ENCODE data around the gene GHRH.

Gene GHRH

DNA sequence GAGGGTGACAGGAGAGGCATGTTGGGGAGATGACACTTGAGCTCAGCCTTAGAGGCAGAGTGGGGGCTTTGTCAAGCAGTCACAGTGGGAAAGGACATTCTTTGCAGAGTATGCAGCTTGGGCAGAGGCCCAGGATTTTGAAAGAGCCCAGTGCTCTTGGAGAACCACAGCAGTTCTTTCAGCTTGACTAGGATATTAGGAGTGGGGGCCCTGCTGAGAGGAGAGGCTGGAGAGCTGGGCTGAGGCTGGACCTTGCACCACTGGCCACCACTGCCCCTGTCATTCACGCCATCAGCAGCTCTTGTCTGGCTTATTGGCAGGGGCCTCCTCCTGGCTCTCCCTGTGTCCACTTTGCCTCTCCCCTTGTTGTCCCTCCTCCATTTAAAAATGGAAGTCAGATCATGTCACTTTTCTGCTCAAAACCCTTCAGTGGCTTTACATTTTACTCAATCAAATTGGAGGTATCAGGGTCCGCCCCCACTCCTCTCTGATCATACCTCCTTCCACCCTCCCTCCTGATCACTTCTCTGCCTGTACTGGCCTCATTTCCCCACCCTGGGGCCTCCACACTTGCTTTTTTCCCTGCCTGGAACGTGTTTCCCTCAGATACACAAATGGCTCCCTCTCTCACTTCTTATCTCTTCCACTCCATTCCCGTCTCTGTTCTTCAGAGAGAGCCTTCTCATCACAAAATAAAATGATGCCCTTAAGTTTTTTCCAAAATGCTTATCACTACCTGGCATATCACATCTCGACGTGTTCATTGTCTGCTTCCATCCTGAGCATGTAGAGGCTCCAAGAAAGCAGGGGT lies 38.3 kb upstream of the GHRH start:
- Histone ChIP-seq H3K9ac (ENCODE audit: low read length) (no peak overlapping the region), H3K9me3 (ENCODE audit: control insufficient read depth, insufficient read depth, low read depth, low read length) (no peaks in the 10 kb centered on the region), H3K27me3 (ENCODE audit: control insufficient read depth, insufficient read depth, low read length) (no peaks in the 10 kb centered on the region), H3K4me1 (ENCODE audit: control insufficient read depth, insufficient read depth, low read length) (peaks cover 18% of the 10 kb centered on the region), H3K36me3 (ENCODE audit: control insufficient read depth, insufficient read depth, low read length) (peaks cover 51% of the 10 kb centered on the region), H3K27ac (ENCODE audit: low read depth, low read length) (no peak overlapping the region), H3K4me3 (ENCODE audit: low read depth, low read length) (no peak overlapping the region)

DNA sequence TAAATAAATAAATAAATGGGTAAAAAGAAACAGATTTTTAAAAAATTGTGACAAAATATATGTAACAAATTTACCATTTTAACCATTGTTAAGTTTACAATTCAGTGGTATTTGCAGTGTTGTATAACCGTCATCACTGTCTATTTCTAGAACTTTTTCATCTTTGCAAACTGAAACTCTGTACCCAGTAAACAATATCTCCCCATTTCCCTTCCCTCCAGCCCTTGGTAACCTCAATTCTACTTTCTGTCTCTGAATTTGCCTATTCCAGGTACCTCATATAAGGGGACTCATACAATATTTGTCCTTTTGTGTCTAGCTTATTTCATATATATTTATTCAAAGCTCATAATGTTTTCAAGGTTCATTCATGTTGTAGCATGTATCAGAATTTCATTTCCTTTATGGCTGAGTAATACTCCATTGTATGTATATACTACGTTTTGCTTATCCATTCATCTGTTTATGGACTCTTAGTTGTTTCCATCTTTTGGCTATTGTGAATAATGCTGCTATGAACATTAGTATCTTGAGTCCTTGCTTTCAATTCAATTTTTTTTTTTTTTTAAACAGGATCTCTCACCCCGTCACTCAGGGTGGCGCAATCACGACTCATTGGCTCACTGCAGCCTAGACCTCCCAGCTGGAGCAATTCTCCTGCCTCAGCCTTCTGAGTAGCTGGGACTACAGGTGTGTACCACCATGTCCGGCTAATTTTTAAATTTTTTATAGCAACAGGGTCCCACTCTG lies 36.8 kb upstream of the GHRH start:
- Histone ChIP-seq H3K4me1 (ENCODE audit: control insufficient read depth, insufficient read depth, low read length) (peaks cover 22% of the 10 kb centered on the region), H3K9ac (ENCODE audit: low read length) (no peak overlapping the region), H3K4me3 (ENCODE audit: low read depth, low read length) (no peak overlapping the region), H3K27ac (ENCODE audit: low read depth, low read length) (no peak overlapping the region), H3K36me3 (ENCODE audit: control insufficient read depth, insufficient read depth, low read length) (peaks cover 40% of the 10 kb centered on the region), H3K27me3 (ENCODE audit: control insufficient read depth, insufficient read depth, low read length) (no peaks in the 10 kb centered on the region), H3K9me3 (ENCODE audit: control insufficient read depth, insufficient read depth, low read depth, low read length) (peaks cover 5% of the 10 kb centered on the region)

DNA sequence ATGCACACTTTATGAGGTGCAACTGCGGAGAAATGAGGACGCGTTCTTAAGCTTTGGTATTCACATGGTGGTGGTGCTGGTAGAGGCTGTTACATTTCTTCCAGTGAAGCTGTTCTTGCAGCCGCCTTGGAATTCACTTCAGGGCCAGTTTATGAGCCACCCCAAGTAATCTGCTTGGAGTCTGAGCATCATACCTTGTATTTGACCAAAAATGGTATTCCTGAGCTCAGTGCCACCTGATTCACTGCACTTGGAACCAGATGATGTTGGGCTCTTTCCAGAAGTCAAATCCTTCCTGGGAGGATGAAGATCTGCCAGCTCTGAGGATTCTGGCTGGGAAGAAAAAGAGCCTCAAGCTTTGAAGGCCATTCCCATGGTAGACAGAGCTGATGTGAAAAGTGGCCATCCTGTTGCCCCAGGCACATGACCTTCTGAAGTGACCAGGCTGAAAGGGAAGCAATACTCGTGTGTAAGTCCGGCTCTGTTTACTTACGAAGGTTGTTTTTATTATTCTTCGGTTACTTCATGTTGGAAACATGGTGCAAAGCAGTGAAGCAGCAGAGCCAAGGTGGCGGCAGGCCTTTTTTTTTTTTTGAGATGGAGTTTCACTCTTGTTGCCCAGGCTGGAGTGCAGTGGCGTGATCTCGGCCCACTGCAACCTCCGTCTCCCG lies 35.6 kb upstream of the GHRH start:
- H3K27ac ChIP-seq (ENCODE audit: low read depth, low read length): no peak overlapping the region
- peaks cover 13% of the 10 kb centered on the region for H3K9me3 ChIP-seq (ENCODE audit: control insufficient read depth, insufficient read depth, low read depth, low read length)
- H3K36me3 ChIP-seq (ENCODE audit: control insufficient read depth, insufficient read depth, low read length): peaks cover 41% of the 10 kb centered on the region
- no peak overlapping the region for H3K9ac ChIP-seq (ENCODE audit: low read length)
- peaks cover 22% of the 10 kb centered on the region for H3K4me1 ChIP-seq (ENCODE audit: control insufficient read depth, insufficient read depth, low read length)
- H3K27me3 ChIP-seq (ENCODE audit: control insufficient read depth, insufficient read depth, low read length): no peaks in the 10 kb centered on the region
- no peak overlapping the region for H3K4me3 ChIP-seq (ENCODE audit: low read depth, low read length)

DNA sequence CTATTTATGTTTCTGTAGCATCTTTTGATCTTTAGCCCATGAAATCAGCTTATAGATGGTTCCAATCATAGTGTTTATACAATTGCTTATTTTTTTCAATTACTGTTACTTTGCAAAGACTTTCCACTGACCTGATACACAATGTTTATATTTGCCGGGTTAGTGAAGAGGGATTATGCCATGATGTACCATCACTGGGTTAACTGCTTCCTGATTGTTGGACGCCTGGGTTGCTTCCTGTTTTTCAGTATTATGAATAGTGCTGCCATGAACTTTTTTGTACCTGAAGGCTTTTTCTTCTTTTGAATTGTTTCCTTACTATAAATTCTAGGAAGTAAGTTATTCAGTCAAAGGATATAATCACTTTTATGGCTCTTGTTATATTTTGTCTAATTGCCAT lies 34.8 kb upstream of the GHRH start:
- Histone ChIP-seq H3K27ac (ENCODE audit: low read depth, low read length) (no peak overlapping the region), H3K4me1 (ENCODE audit: control insufficient read depth, insufficient read depth, low read length) (peaks cover 22% of the 10 kb centered on the region), H3K9ac (ENCODE audit: low read length) (no peak overlapping the region), H3K27me3 (ENCODE audit: control insufficient read depth, insufficient read depth, low read length) (no peaks in the 10 kb centered on the region), H3K9me3 (ENCODE audit: control insufficient read depth, insufficient read depth, low read depth, low read length) (peaks cover 16% of the 10 kb centered on the region), H3K4me3 (ENCODE audit: low read depth, low read length) (no peak overlapping the region), H3K36me3 (ENCODE audit: control insufficient read depth, insufficient read depth, low read length) (peaks cover 39% of the 10 kb centered on the region)

DNA sequence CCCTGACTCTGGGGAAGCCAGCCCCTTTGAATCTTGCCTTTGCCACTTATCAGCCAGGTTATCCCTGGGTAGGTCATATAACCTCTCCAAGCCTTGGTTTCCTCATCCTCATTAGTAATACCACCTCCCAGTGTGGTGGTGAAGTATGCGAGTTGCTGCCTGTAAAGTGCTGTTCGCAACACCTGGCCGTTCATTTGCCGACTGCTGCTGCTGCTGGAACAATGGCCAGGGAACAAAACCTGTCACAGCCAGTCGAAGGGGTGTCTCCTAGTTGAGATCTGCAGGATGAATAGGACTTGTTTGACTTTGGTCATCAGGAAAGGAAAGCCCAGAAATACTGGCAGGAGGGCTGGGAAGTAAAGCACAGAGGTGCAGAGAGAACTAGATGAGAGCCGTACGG lies 34.0 kb upstream of the GHRH start:
- Histone ChIP-seq H3K4me3 (ENCODE audit: low read depth, low read length) (no peak overlapping the region), H3K9me3 (ENCODE audit: control insufficient read depth, insufficient read depth, low read depth, low read length) (peaks cover 16% of the 10 kb centered on the region), H3K9ac (ENCODE audit: low read length) (no peak overlapping the region), H3K36me3 (ENCODE audit: control insufficient read depth, insufficient read depth, low read length) (peaks cover 34% of the 10 kb centered on the region), H3K4me1 (ENCODE audit: control insufficient read depth, insufficient read depth, low read length) (peaks cover 22% of the 10 kb centered on the region), H3K27ac (ENCODE audit: low read depth, low read length) (no peak overlapping the region), H3K27me3 (ENCODE audit: control insufficient read depth, insufficient read depth, low read length) (no peaks in the 10 kb centered on the region)

DNA sequence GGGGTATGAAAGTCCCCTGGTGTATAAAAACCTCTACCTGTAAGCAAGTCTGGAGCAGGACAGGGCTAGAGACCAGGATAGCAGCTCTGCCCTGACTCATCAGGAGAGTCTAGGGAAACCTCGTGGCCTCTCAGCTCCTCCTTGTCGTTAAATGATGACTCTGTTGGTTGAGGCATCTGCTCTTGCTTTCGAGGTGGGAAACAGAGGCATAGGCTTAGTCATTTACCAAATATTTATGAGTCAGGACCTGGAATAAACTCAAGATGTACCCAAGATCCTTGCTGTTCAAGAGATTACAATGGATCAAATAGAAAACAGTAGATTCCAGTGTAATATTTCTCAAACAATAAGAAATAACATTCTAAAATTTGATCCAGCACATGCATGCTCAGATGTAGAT lies 33.4 kb upstream of the GHRH start:
- Histone ChIP-seq H3K4me1 (ENCODE audit: control insufficient read depth, insufficient read depth, low read length) (peaks cover 26% of the 10 kb centered on the region), H3K4me3 (ENCODE audit: low read depth, low read length) (no peak overlapping the region), H3K9ac (ENCODE audit: low read length) (no peak overlapping the region), H3K27ac (ENCODE audit: low read depth, low read length) (no peak overlapping the region), H3K27me3 (ENCODE audit: control insufficient read depth, insufficient read depth, low read length) (no peaks in the 10 kb centered on the region), H3K9me3 (ENCODE audit: control insufficient read depth, insufficient read depth, low read depth, low read length) (peaks cover 16% of the 10 kb centered on the region), H3K36me3 (ENCODE audit: control insufficient read depth, insufficient read depth, low read length) (peaks cover 28% of the 10 kb centered on the region)

DNA sequence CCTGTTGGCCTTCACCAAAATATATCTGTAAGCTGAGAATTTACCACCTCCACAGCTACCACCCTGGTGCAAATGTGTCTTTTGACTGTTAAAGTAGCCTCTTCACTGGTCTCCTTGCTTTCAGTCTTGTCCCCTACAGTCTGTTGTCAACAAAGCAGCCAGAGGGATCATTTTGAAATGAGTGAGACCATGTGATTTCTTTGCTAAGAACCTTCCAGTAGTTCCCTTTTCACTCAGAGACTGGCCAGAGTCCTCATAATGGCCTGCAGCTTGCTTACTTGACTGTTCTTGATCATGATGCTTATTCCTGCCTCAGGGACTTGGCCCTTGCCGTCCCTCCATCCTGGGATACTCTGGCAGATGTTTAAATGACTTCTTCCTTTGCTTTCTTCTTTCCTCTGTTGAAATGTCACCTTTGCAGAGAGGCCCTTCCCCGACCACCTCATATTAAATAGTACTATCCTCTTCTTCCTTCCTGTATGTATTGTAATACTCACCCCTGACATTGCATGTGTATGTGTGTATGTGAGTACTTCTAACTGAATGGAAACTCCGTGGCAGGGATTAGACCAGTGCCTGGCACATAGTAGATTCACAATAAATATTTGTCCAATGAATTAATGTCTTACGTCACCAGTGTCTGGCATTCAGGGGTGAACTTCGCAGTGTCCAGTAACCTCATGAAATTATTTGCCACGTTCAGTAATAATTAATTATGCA lies 32.8 kb upstream of the GHRH start:
- Histone ChIP-seq H3K27ac (ENCODE audit: low read depth, low read length) (no peak overlapping the region), H3K9me3 (ENCODE audit: control insufficient read depth, insufficient read depth, low read depth, low read length) (peaks cover 16% of the 10 kb centered on the region), H3K4me3 (ENCODE audit: low read depth, low read length) (no peak overlapping the region), H3K27me3 (ENCODE audit: control insufficient read depth, insufficient read depth, low read length) (no peaks in the 10 kb centered on the region), H3K9ac (ENCODE audit: low read length) (no peak overlapping the region), H3K36me3 (ENCODE audit: control insufficient read depth, insufficient read depth, low read length) (peaks cover 22% of the 10 kb centered on the region), H3K4me1 (ENCODE audit: control insufficient read depth, insufficient read depth, low read length) (peaks cover 26% of the 10 kb centered on the region)

DNA sequence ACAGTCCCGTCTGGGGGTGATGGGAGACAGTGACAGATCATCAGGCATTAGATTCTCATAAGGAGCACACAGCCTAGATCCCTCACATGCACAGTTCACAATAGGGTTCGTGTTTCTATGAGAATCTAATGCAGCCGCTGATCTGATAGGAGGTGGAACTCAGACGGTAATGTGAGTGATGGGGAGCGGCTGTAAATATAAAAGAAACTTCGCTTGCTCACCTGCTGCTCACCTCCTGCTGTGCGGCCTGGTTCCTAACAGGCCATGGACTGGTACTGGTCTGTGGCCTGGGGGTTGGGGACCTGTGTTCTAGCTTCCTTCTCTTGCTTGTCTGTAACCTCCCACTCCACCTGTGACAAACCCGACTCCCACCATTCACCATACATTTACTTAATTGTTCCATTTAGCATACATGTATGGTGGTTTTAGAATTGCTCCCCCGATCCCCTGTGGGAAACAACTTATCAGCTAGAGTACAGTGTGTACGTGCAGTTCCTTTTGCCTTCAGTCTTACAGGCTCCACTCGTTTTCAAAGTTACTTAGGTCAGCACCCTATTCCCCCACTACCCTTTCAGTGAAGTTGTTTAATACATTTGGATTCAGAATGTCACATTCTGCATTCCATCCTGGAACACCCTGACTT lies 31.8 kb upstream of the GHRH start:
- Histone ChIP-seq H3K4me1 (ENCODE audit: control insufficient read depth, insufficient read depth, low read length) (peaks cover 26% of the 10 kb centered on the region), H3K9ac (ENCODE audit: low read length) (no peak overlapping the region), H3K4me3 (ENCODE audit: low read depth, low read length) (no peak overlapping the region), H3K27ac (ENCODE audit: low read depth, low read length) (no peak overlapping the region), H3K9me3 (ENCODE audit: control insufficient read depth, insufficient read depth, low read depth, low read length) (peaks cover 16% of the 10 kb centered on the region), H3K27me3 (ENCODE audit: control insufficient read depth, insufficient read depth, low read length) (no peaks in the 10 kb centered on the region), H3K36me3 (ENCODE audit: control insufficient read depth, insufficient read depth, low read length) (peaks cover 21% of the 10 kb centered on the region)

DNA sequence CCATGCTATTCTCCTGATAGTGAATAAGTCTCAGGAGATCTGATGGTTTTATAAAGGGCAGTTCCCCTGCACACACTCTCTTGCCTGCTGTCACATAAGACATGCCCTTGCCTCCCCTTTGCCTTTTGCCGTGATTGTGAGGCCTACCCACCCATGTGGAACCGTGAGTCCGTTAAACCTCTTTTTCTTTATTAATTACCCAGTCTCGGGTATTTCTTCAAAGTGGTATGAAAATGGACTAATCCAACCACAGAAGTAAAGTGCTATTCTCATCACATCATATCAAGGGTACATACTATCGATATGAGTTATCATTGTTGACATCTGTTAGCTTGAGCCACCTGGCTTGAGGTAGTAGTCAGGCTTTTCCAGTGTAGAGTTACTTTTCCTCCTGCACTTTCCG lies 30.1 kb upstream of the GHRH start:
- Histone ChIP-seq H3K4me1 (ENCODE audit: control insufficient read depth, insufficient read depth, low read length) (peaks cover 24% of the 10 kb centered on the region), H3K9me3 (ENCODE audit: control insufficient read depth, insufficient read depth, low read depth, low read length) (peaks cover 16% of the 10 kb centered on the region), H3K27ac (ENCODE audit: low read depth, low read length) (no peak overlapping the region), H3K9ac (ENCODE audit: low read length) (no peak overlapping the region), H3K4me3 (ENCODE audit: low read depth, low read length) (no peak overlapping the region), H3K27me3 (ENCODE audit: control insufficient read depth, insufficient read depth, low read length) (no peaks in the 10 kb centered on the region), H3K36me3 (ENCODE audit: control insufficient read depth, insufficient read depth, low read length) (peaks cover 17% of the 10 kb centered on the region)

DNA sequence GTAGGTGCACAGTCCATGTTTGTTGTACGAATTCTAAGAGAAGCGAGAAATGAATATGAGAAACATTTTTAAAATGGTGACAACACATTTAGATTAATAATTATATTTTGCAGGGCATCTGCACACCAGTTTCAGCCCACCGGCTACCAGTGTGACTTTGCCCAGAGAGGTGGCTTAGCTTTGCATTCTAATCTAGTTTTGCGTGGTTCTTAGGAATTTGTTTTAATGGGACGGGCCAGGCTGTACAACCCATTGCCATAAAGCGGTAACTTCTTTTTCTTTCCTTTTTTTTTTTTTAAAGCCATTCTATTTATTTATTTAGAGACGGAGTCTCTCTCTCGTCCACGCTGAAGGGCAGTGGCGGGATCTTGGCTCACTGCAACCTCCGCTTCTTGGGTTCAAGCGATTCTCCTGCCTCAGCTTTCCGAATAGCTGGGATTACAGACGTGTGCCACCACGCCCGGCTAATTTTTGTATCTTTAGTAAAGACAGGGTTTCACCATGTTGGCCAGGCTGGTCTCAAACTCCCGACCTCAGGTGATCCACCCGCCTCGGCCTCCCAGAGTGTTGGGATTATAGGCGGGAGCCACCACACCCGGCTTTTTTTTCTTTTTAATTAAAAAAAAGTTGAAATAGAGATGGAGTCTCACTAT lies 28.7 kb upstream of the GHRH start:
- Histone ChIP-seq H3K4me1 (ENCODE audit: control insufficient read depth, insufficient read depth, low read length) (peaks cover 14% of the 10 kb centered on the region; the same call in 1 of the 2 replicates), H3K4me3 (ENCODE audit: low read depth, low read length) (peak overlapping the region; percentile 96), H3K9ac (ENCODE audit: low read length) (peak overlapping the region; percentile 96), H3K27me3 (ENCODE audit: control insufficient read depth, insufficient read depth, low read length) (no peaks in the 10 kb centered on the region), H3K36me3 (ENCODE audit: control insufficient read depth, insufficient read depth, low read length) (peaks cover 17% of the 10 kb centered on the region), H3K27ac (ENCODE audit: low read depth, low read length) (peak overlapping the region; percentile 98), H3K9me3 (ENCODE audit: control insufficient read depth, insufficient read depth, low read depth, low read length) (peaks cover 16% of the 10 kb centered on the region)

All from HUES6 (cell line).